ENCODE measurements around the gene ZNF891. TPM values are rescaled to one million over a fixed set of nuclear protein-coding genes. Genes with fewer than 3 reads are reported as not detected.

ZNF891 gene
- total RNA-seq = 3.4 TPM

DNA sequence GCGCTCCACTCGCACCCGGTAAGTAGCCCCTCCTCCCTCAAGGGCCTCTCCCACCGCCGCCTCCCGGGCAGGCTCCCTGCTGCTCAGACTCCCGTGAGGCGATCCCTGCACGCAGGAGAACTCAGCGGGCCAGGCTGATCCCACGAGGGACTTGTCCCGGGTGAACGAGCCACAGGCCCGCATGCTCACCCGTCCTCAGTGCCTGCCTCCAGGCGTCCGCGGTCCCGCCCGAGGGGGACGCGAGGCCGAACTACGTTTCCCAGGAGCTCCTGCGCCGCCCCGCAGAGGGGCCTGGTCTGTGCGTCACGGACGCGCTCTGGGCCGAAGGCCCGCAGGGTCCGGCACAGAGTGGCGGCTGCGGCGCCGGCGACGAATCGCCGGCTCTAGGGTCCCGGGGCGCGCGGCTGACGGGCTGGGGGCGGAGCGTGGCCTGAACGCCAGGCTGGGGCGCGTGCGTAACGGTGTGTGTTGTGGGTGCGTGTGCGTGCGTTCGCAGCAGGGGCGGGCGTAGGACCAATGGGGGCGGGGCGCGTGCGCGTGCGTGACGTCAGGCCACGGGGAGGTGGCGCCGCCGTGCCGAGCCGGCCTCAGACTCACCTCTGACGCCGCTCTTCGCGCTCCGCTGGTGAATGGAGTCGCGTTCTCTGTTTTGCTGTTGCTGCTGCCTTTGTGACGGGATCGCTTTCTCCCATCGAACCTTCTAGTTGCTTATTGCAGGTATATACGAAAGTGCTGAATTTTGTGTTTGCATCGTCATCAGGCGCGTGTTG is at the start of gene ZNF891, which contains the start of gene ZNF10:
TSS of gene ZNF891 (minus strand) at position 237 of the 770 bp plus-strand sequence. CDS start 8,356 bp downstream, outside the sequence.
TSS of gene ZNF10 (plus strand) at position 590 of the 770 bp plus-strand sequence. CDS start 13,866 bp downstream, outside the sequence.
- peaks cover 43% of the 10 kb centered on the region for H3K9me3 ChIP-seq
- H3K36me3 ChIP-seq = peaks cover 0 to 64% of the 10 kb centered on the region in 2 donors

DNA sequence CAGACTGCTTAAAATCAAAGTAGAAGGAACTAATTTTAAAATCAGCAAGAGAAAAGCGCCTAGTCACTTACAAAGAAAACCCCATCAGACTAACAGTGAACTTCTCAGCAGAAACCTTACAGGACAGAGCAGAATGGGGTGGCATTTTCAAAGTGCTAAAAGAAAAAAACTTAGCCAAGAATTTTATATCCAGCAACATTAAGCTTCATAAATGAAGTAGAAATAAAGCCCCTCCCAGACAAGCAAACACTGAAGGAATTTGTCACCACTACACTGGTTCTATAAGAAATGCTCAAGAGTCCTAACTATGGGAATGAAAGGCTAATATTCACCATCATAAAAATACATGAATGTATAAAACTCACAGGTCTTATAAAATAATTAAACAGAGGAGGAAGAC is 44.8 kb upstream of the ZNF891 start:
- H3K4me3 ChIP-seq = no peak overlapping the region
- H3K9me3 ChIP-seq = peaks cover 7% of the 10 kb centered on the region

More for the DNA sequence above, at the start of gene ZNF891, which contains the start of gene ZNF10:
- H3K4me3 ChIP-seq = peak within 1 kb of the TSS; percentile 92 to 99
- intact Hi-C loops (cut with DNase I) = loop anchor here (5.0 kb wide), 1 partner anchor 48 kb away; the partner anchor contains the start of gene ZNF140
- peaks cover 6% of the 10 kb centered on the region for H3K4me1 ChIP-seq
- H3K27me3 ChIP-seq = no peaks in the 10 kb centered on the region
- H3K27ac ChIP-seq = peak within 1 kb of the TSS; percentile 94
- peak; percentile 95 to 96 for DNase-seq (ENCODE audit: extremely low spot score in 2 of 2)
- TF ChIP-seq POLR2AphosphoS5 (IDR thresholded peaks at IDR 0.05; ENCODE audit: insufficient read depth in 1 of 2, low read depth in 1 of 2) = peak; percentile 33 to 84
- TF ChIP-seq POLR2A (IDR thresholded peaks at IDR 0.05) = peak in 1 of 2 donors; percentile 57
- TF ChIP-seq, protein P1, sequence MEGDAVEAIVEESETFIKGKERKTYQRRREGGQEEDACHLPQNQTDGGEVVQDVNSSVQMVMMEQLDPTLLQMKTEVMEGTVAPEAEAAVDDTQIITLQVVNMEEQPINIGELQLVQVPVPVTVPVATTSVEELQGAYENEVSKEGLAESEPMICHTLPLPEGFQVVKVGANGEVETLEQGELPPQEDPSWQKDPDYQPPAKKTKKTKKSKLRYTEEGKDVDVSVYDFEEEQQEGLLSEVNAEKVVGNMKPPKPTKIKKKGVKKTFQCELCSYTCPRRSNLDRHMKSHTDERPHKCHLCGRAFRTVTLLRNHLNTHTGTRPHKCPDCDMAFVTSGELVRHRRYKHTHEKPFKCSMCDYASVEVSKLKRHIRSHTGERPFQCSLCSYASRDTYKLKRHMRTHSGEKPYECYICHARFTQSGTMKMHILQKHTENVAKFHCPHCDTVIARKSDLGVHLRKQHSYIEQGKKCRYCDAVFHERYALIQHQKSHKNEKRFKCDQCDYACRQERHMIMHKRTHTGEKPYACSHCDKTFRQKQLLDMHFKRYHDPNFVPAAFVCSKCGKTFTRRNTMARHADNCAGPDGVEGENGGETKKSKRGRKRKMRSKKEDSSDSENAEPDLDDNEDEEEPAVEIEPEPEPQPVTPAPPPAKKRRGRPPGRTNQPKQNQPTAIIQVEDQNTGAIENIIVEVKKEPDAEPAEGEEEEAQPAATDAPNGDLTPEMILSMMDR (IDR thresholded peaks at IDR 0.05) = peak in 1 of 3 experiments; percentile 17

DNA sequence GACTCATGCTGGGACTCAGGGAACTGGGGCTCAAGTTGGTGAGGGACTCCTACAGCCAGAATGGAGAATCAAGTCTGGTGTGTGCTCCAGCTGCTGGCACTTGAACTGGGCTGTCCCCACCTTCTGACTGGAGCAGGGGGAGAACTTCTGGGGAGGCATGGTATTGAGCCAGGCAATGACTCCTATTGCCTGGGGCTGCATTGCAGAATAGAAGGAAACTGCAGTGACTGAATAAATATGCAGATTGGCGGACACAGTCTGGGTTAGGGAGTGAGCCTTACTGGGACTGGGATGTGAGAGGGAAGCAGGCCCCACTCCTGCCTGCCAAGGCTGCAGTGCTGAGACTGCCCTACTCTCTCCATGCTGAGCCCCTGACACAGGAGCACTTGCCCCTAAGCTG is 42.4 kb upstream of the ZNF891 start:
- no peak for DNase-seq (ENCODE audit: extremely low spot score in 2 of 2)
- no peaks in the 10 kb centered on the region for H3K4me1 ChIP-seq
- H3K4me3 ChIP-seq = no peak overlapping the region
- peaks cover 7% of the 10 kb centered on the region for H3K9me3 ChIP-seq
- intact Hi-C loops (cut with DNase I) = no loop called here
- H3K36me3 ChIP-seq = no peaks in the 10 kb centered on the region
- no peak overlapping the region for H3K27ac ChIP-seq
- no peaks in the 10 kb centered on the region for H3K27me3 ChIP-seq
- TF ChIP-seq POLR2AphosphoS5 (IDR thresholded peaks at IDR 0.05; ENCODE audit: insufficient read depth in 1 of 2, low read depth in 1 of 2) = no peak
- TF ChIP-seq POLR2A (IDR thresholded peaks at IDR 0.05) = no peak
- TF ChIP-seq, protein P1 (IDR thresholded peaks at IDR 0.05) = no peak

More for the DNA sequence above, 44.8 kb upstream of the ZNF891 start:
- no peaks in the 10 kb centered on the region for H3K27me3 ChIP-seq
- no peak for TF ChIP-seq POLR2AphosphoS5 (IDR thresholded peaks at IDR 0.05; ENCODE audit: insufficient read depth in 1 of 2, low read depth in 1 of 2)
- no peak for DNase-seq (ENCODE audit: extremely low spot score in 2 of 2)
- intact Hi-C loops (cut with DNase I) = no loop called here
- no peak overlapping the region for H3K27ac ChIP-seq
- H3K36me3 ChIP-seq = no peaks in the 10 kb centered on the region
- H3K4me1 ChIP-seq = no peaks in the 10 kb centered on the region

DNA sequence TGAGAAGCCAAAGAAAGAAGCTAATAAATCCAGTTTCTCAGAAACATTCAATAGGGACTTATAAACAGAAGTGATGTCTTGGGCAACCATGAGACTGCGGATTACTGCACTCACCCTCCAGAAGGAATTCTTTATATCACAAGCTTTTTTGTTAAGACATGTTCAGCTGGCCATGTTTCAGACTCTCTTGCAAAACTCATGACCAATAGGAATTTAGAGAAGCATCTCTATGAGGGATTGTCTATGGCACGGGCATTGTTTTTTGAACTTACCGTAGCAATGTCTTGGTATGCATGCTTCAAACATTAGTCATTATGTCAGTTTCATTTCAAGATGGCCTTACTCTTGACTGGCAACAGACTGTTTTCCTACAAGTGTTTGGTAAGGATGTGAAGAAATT is 35.7 kb upstream of the ZNF891 start:
- no peak for TF ChIP-seq POLR2AphosphoS5 (IDR thresholded peaks at IDR 0.05; ENCODE audit: insufficient read depth in 1 of 2, low read depth in 1 of 2)
- TF ChIP-seq, protein P1 (IDR thresholded peaks at IDR 0.05) = no peak
- no peak for TF ChIP-seq POLR2A (IDR thresholded peaks at IDR 0.05)
- Histone ChIP-seq H3K27ac (no peak overlapping the region), H3K36me3 (no peaks in the 10 kb centered on the region), H3K27me3 (no peaks in the 10 kb centered on the region), H3K4me3 (no peak overlapping the region), H3K4me1 (no peaks in the 10 kb centered on the region), H3K9me3 (peaks cover 21% of the 10 kb centered on the region)
- no peak for DNase-seq (ENCODE audit: extremely low spot score in 2 of 2)
- intact Hi-C loops (cut with DNase I) = no loop called here

DNA sequence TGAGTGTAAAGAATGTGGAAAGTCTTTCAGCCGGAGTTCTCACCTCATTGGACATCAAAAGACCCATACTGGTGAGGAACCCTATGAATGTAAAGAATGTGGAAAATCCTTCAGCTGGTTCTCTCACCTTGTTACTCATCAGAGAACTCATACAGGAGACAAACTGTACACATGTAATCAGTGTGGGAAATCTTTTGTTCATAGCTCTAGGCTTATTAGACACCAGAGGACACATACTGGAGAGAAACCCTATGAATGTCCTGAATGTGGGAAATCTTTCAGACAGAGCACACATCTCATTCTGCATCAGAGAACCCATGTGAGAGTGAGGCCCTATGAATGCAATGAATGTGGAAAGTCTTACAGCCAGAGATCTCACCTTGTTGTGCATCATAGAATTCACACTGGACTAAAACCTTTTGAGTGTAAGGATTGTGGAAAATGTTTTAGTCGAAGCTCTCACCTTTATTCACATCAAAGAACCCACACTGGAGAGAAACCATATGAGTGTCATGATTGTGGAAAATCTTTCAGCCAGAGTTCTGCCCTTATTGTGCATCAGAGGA is 26.1 kb upstream of the ZNF891 start:
- Histone ChIP-seq H3K4me1 (no peaks in the 10 kb centered on the region), H3K27me3 (no peaks in the 10 kb centered on the region), H3K27ac (no peak overlapping the region), H3K9me3 (peaks cover 92% of the 10 kb centered on the region), H3K36me3 (peaks cover 27 to 79% of the 10 kb centered on the region in 2 donors), H3K4me3 (peak overlapping the region in 1 of 2 donors; percentile 1)
- DNase-seq (ENCODE audit: extremely low spot score in 2 of 2) = no peak
- intact Hi-C loops (cut with DNase I) = no loop called here
- TF ChIP-seq, protein P1 (IDR thresholded peaks at IDR 0.05) = no peak
- no peak for TF ChIP-seq POLR2AphosphoS5 (IDR thresholded peaks at IDR 0.05; ENCODE audit: insufficient read depth in 1 of 2, low read depth in 1 of 2)
- TF ChIP-seq POLR2A (IDR thresholded peaks at IDR 0.05) = no peak

Measured in vagina (tissue), 2 donors.